Esophagus muscularis mucosa (tissue), 4 donors: Measurements from ENCODE around the gene CHAC1. TPM values are rescaled to one million over a fixed set of nuclear protein-coding genes. Genes with fewer than 3 reads are reported as not detected.

Experiments used
- DNase-seq: peaks from one replicate; pipeline ENCODE4 v3.0.0-alpha.2; 2017; ENCODE audit errors: extremely low spot score
- H3K27ac ChIP-seq, 4 donors: fragments of 200-600 bp; sonication (generic); replicated peaks in 1 of 4; 1 replicate in 3 of 4; 2 replicates in 1 of 4; pipeline ENCODE4 v1.5.1; 2016 to 2019; ENCODE audit warnings: mild to moderate bottlenecking in 1 of 4
- H3K27me3 ChIP-seq, 4 donors: fragments of 200-600 bp; sonication (generic); one replicate each; pipeline versions ENCODE4 v1.5.1 to v1.6.0; 2016 to 2019
- H3K36me3 ChIP-seq, 4 donors: fragments of 200-600 bp; sonication (generic); one replicate each; pipeline ENCODE4 v1.5.1; 2016 to 2019
- H3K4me1 ChIP-seq, 4 donors: fragments of 200-600 bp; sonication (generic); one replicate each; pipeline ENCODE4 v1.5.1; 2016 to 2019
- H3K4me3 ChIP-seq, 4 donors: fragments of 200-600 bp; sonication (generic); 1 replicate in 2 of 4; 2 replicates in 2 of 4; pipeline ENCODE4 v1.5.1; 2016 to 2019; ENCODE audit warnings: mild to moderate bottlenecking in 4 of 4, moderate library complexity in 1 of 4
- H3K9me3 ChIP-seq, 4 donors: fragments of 200-600 bp; sonication (generic); 1 replicate in 3 of 4; 2 replicates in 1 of 4; pipeline ENCODE4 v1.5.1; 2016 to 2019
- EP300 ChIP-seq: sonication (generic); formaldehyde crosslinking; IDR thresholded peaks from one replicate; pipeline ENCODE4 v1.6.1; 2017; ENCODE audit warnings: antibody characterized with exemption
- POLR2A ChIP-seq: fragments of 450-650 bp; IDR thresholded peaks from one replicate; pipeline ENCODE4 v1.6.1; 2017; ENCODE audit warnings: antibody characterized with exemption, moderate library complexity, mild to moderate bottlenecking, low read depth
- POLR2AphosphoS5 ChIP-seq, 2 donors: sonication (generic); formaldehyde crosslinking; IDR thresholded peaks; one replicate each; pipeline ENCODE4 v1.6.1; 2017; ENCODE audit warnings: antibody characterized with exemption in 2 of 2
- WGBS: methylation state at CpG from one replicate; pipeline ENCODE4 v1.1.5; 2018; 5-methylcytosine and 5-hydroxymethylcytosine counted together
- intact Hi-C: fragments of 100-400 bp; cut with DNase I; formaldehyde crosslinking; loops from one replicate; pipeline ENCODE4 v1.15.1; 2023
- total RNA-seq, 4 donors: library from RNA; depleted of rRNA; stranded (reverse); fragments of >200 nt; gene quantifications; one replicate each; pipeline versions ENCODE4 v1.1.0 to v1.2.1, GENCODE V29; 2016
- TF ChIP-seq, protein P1 (sequence below), 3 experiments: fragments of 200-600 bp in 2 of 3; fragments of 450-650 bp in 1 of 3; sonication (generic) in 2 of 3; IDR thresholded peaks; one replicate each; pipeline ENCODE4 v1.5.1; 2017 to 2019; ENCODE audit warnings: antibody characterized with exemption in 3 of 3, mild to moderate bottlenecking in 2 of 3, moderate library complexity in 1 of 3

CHAC1 gene
- total RNA-seq, 4 donors from 2014 or later = 0.66 to 3.6 (median 1.3) TPM

DNA sequence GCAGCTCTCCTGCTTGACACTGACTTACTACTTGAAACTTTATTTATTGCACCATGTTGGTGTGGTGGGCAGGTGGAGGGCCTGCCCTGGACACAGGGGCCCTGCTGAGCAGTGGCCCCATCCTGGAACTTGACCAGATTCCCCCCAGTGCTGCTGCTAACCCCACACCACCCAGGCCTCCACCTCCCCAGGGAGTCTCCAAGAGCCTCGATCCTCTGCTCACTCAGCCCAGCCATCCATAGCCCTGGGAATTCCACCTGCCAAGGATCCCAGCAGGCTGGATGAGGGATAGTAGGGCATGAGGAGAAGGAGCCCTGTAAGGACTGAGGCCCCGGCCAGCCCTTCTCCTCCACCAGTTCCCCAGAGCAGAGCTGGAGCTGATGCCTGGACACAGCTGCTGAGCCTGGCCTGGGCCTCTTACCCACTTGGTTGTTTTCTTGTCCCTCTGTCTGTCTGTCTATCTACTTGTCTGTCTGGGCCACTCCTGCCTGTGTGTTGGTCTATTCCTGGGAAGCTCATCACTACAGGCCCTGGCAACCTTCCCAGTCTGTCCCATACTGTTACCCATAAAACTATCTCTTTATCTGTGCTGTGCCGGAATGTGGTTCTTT, 2.8 kb downstream of the CHAC1 start:
- TF ChIP-seq POLR2A = no peak
- TF ChIP-seq, protein P1, sequence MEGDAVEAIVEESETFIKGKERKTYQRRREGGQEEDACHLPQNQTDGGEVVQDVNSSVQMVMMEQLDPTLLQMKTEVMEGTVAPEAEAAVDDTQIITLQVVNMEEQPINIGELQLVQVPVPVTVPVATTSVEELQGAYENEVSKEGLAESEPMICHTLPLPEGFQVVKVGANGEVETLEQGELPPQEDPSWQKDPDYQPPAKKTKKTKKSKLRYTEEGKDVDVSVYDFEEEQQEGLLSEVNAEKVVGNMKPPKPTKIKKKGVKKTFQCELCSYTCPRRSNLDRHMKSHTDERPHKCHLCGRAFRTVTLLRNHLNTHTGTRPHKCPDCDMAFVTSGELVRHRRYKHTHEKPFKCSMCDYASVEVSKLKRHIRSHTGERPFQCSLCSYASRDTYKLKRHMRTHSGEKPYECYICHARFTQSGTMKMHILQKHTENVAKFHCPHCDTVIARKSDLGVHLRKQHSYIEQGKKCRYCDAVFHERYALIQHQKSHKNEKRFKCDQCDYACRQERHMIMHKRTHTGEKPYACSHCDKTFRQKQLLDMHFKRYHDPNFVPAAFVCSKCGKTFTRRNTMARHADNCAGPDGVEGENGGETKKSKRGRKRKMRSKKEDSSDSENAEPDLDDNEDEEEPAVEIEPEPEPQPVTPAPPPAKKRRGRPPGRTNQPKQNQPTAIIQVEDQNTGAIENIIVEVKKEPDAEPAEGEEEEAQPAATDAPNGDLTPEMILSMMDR (IDR thresholded peaks at IDR 0.05) = no peak
- TF ChIP-seq EP300 = no peak
- no peak for TF ChIP-seq POLR2AphosphoS5 (IDR thresholded peaks at IDR 0.05)
- peaks cover 32 to 49% (median 45%) of the 10 kb centered on the region in 4 donors for H3K4me1 ChIP-seq
- no peaks in the 10 kb centered on the region for H3K9me3 ChIP-seq
- intact Hi-C loops = no loop called here
- no peaks in the 10 kb centered on the region for H3K36me3 ChIP-seq
- H3K4me3 ChIP-seq = no peak overlapping the region
- WGBS = 76% methylated on average over 1 of the region's 3 CpGs
- H3K27ac ChIP-seq = peak overlapping the region; percentile 18 to 74 (median 55)
- no peaks in the 10 kb centered on the region for H3K27me3 ChIP-seq
- DNase-seq = no peak

DNA sequence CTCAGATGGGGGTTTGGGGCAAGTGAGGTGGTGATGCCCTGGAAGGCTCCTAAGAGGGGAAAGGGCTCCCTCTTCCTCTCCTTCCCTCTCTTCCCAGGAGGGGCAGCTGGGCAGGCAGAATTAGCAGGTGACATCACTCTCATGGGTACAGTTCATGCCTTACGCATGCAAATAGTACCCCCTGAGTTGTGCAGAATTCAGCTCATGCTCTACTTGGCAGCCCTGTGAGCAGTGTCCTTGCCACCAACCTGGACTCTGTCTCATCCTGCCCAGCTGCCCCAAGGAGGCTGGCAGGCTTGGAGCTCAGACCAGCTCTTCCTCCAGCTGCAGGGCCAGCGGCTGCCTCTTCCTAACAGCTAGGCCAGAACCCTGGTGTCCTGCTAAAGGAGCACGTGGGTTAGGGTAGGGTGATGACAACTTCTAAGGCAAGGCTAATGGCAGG, 3.3 kb downstream of the CHAC1 start:
- Histone ChIP-seq H3K9me3 (no peaks in the 10 kb centered on the region), H3K27ac (peak overlapping the region; percentile 46 to 74 (median 56)), H3K27me3 (no peaks in the 10 kb centered on the region), H3K4me1 (peaks cover 32 to 49% (median 45%) of the 10 kb centered on the region in 4 donors), H3K36me3 (no peaks in the 10 kb centered on the region), H3K4me3 (no peak overlapping the region)
- intact Hi-C loops = no loop called here
- DNase-seq = no peak
- TF ChIP-seq POLR2A (peak; percentile 16), EP300 (no peak)
- WGBS = 100% methylated on average over 1 of the region's 3 CpGs

DNA sequence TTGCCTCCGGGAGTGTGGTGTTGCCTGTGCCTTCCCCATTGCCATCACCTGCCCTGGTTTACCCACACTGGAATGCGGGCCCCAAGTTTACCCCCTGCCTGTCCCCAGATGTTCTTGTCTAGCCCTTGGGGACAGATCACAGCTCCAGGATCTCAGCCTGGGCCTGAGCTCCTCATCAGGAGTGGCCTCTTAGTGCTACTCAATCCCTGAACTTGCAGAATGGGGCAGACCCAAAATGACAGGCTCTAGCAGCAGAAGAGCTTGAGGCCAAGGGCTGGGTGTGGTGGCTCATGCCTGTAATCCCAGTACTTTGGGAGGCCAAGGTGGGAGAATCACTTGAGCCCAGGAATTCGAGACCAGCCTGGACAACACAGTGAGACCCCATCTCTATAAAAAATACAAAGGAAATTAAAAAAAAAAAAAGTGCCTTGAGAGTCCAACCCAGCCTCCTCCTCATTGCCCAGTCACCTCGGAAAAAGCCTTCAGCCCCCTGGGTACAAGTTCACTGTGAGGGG, 3.8 kb downstream of the CHAC1 start:
- Histone ChIP-seq H3K27me3 (no peaks in the 10 kb centered on the region), H3K4me3 (no peak overlapping the region), H3K9me3 (no peaks in the 10 kb centered on the region), H3K4me1 (peaks cover 32 to 49% (median 44%) of the 10 kb centered on the region in 4 donors), H3K36me3 (no peaks in the 10 kb centered on the region), H3K27ac (peak overlapping the region; percentile 46 to 74 (median 56))
- no peak for DNase-seq
- TF ChIP-seq, protein P1 (IDR thresholded peaks at IDR 0.05) = no peak
- intact Hi-C loops = no loop called here
- whole genome bisulfite sequencing = 76% methylated on average over 4 of the region's 4 CpGs

DNA sequence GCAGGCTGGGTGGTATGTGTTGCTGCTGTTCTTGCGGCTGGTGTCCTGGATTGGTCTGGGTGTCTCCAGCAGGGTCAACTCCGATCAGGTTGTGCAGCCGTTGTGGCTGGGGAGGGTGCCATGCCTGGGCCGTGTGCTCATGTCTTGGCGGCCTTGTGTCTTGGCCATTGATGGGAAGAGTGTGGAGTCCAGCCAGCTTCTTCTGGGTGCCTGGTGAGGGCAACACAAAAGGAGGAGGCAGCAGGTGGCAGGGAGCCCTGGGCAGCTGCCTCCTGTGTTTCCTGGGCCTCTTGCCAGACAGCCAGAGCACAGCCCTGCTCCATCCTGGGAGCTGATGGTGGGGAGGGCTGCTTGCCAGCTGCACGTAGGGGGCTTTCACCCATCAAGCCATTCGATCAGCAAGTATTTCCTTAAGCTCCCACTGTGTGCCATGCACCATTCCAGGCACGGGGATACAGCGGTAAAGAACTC, 4.3 kb downstream of the CHAC1 start:
- Histone ChIP-seq H3K27ac (peak overlapping the region; percentile 48 to 74 (median 60)), H3K4me3 (no peak overlapping the region), H3K4me1 (peaks cover 28 to 44% (median 39%) of the 10 kb centered on the region in 4 donors), H3K9me3 (no peaks in the 10 kb centered on the region), H3K36me3 (no peaks in the 10 kb centered on the region), H3K27me3 (no peaks in the 10 kb centered on the region)
- no peak for DNase-seq
- peak; percentile 51 to 58 for TF ChIP-seq POLR2AphosphoS5 (IDR thresholded peaks at IDR 0.05)
- TF ChIP-seq EP300 = no peak
- intact Hi-C loops = no loop called here
- WGBS = 62% methylated on average over 4 of the region's 9 CpGs

DNA sequence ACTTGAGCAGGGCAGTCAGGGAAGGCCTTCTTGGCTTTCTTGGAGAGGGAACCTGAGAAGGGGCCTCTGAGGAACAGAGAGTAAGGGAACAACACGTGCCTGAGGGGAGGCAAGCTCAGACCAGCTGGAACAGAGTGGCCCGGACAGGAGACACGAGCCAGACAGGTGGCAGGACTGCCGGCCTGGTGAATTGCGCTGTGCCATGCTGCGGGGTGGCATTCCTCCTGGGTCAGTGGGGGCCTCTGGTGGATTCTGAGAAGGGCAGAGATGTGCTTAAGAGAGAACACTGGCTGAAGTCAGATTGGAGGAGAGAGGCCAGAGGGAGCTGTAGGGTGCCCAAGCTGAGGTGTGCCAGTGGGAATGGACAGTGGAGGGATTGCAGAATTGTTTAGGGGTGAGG, 4.9 kb downstream of the CHAC1 start:
- Histone ChIP-seq H3K4me3 (no peak overlapping the region), H3K27ac (peak overlapping the region in 3 of 4 donors; percentile 57 to 74 (median 64)), H3K4me1 (peaks cover 27 to 42% (median 35%) of the 10 kb centered on the region in 4 donors), H3K9me3 (no peaks in the 10 kb centered on the region), H3K36me3 (no peaks in the 10 kb centered on the region), H3K27me3 (no peaks in the 10 kb centered on the region)
- no peak for DNase-seq
- TF ChIP-seq POLR2A (no peak), EP300 (no peak), POLR2AphosphoS5 (IDR thresholded peaks at IDR 0.05) (no peak)
- TF ChIP-seq, protein P1 (IDR thresholded peaks at IDR 0.05) = no peak
- intact Hi-C loops = no loop called here
- 90% methylated on average over 6 of the region's 6 CpGs for WGBS

DNA sequence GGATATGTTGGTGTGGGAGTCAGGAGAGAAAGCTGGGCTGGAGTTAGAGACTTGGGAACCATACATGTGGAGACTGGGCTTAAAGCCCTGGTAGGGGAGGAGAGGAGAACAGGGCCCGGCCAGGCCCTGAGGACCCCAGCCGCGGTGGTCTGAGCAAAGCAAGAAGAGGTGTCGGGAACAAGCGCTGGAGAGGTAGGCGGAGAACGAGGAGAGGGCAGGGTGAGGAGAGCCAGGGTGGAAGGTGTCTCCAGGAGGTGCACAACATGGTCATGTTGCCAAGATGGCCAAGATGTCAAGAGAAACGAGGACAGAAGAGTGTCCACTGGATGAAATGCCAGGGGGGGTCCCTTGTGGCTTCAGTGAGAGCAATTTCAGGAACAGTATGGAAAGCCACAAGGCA, 5.5 kb downstream of the CHAC1 start:
- Histone ChIP-seq H3K4me1 (peaks cover 24 to 39% (median 31%) of the 10 kb centered on the region in 4 donors), H3K9me3 (no peaks in the 10 kb centered on the region), H3K27me3 (no peaks in the 10 kb centered on the region), H3K36me3 (no peaks in the 10 kb centered on the region), H3K4me3 (no peak overlapping the region), H3K27ac (no peak overlapping the region)
- no peak for DNase-seq
- TF ChIP-seq POLR2A (no peak), EP300 (no peak), POLR2AphosphoS5 (IDR thresholded peaks at IDR 0.05) (no peak)
- TF ChIP-seq, protein P1 (IDR thresholded peaks at IDR 0.05) = no peak
- WGBS = 88% methylated on average over 8 of the region's 8 CpGs
- intact Hi-C loops = no loop called here
